K562 (cell line): ENCODE measurements around the gene RNASEH2A. TPM values are rescaled to one million over a fixed set of nuclear protein-coding genes. Genes with fewer than 3 reads are reported as not detected.

Source experiments
- ATF4 ChIP-seq: fragments of 450-650 bp; formaldehyde crosslinking; IDR thresholded peaks from 2 replicates; pipeline ENCODE4 v1.4.0; 2022; ENCODE audit warnings: mild to moderate bottlenecking, moderate library complexity
- BRCA1 ChIP-seq, 2 experiments: fragments of 450-650 bp in 1 of 2; sonication (generic) in 1 of 2; formaldehyde crosslinking in 1 of 2; IDR thresholded peaks; 2 replicates each; pipeline versions ENCODE4 v1.5.0 to v1.6.1; 2017 to 2020; ENCODE audit warnings: mild to moderate bottlenecking in 1 of 2, missing genetic modification reagents in 1 of 2
- CBX1 ChIP-seq: sonication (generic); IDR thresholded peaks from 2 replicates; pipeline ENCODE4 v1.6.1; 2016; ENCODE audit warnings: antibody characterized with exemption, low read depth, mild to moderate bottlenecking
- CBX3 ChIP-seq, 2 experiments: IDR thresholded peaks; 1 replicate in 1 of 2; 2 replicates in 1 of 2; pipeline ENCODE4 v1.6.1; 2012; ENCODE audit warnings: inconsistent platforms in 2 of 2, low read length in 2 of 2, borderline replicate concordance in 1 of 2, control low read depth in 1 of 2
- EP300 ChIP-seq: IDR thresholded peaks from 2 replicates; pipeline ENCODE4 v1.6.1; 2012; ENCODE audit warnings: low read length, improper control_type of control experiment
- GATAD2A ChIP-seq: fragments of 450-650 bp; IDR thresholded peaks from 2 replicates; pipeline ENCODE4 v1.6.1; 2017
- HCFC1 ChIP-seq: IDR thresholded peaks from 2 replicates; pipeline ENCODE4 v1.6.1; 2012; ENCODE audit warnings: low read depth, low read length, improper control_type of control experiment
- HNRNPK ChIP-seq: fragments of 200-400 bp; formaldehyde crosslinking; IDR thresholded peaks from one replicate; pipeline ENCODE4 v1.6.1; 2018; ENCODE audit warnings: mild to moderate bottlenecking, low read depth, low read length; ENCODE audit not compliant: poor library complexity, severe bottlenecking
- IRF9 ChIP-seq: fragments of 450-650 bp; IDR thresholded peaks from 2 replicates; pipeline ENCODE4 v1.6.1; 2016; ENCODE audit warnings: missing biosample characterization, missing genetic modification characterization
- KLF16 ChIP-seq: IDR thresholded peaks from 2 replicates; pipeline ENCODE4 v1.6.1; 2016; ENCODE audit warnings: antibody characterized with exemption
- POLR2B ChIP-seq: fragments of 450-650 bp; IDR thresholded peaks from 2 replicates; pipeline ENCODE4 v1.6.1; 2018; ENCODE audit warnings: low read depth; ENCODE audit not compliant: partially characterized antibody
- SIN3A ChIP-seq, 2 experiments: fragments of 150-350 bp in 1 of 2; IDR thresholded peaks; 2 replicates each; pipeline ENCODE4 v1.6.1; 2011 to 2016; ENCODE audit warnings: borderline replicate concordance in 2 of 2, low read depth in 2 of 2, low read length in 2 of 2, mild to moderate bottlenecking in 2 of 2, moderate library complexity in 2 of 2; ENCODE audit not compliant: control insufficient read depth in 1 of 2
- SPI1 ChIP-seq: IDR thresholded peaks from 2 replicates; pipeline ENCODE4 v1.6.1; 2011; ENCODE audit warnings: low read depth, low read length, control low read depth, borderline replicate concordance
- TAF1 ChIP-seq: IDR thresholded peaks from 2 replicates; pipeline ENCODE4 v1.6.1; 2011; ENCODE audit warnings: mild to moderate bottlenecking, low read length, moderate library complexity; ENCODE audit not compliant: insufficient read depth, control insufficient read depth, severe bottlenecking; ENCODE audit errors: extremely low read depth
- ZFP1 ChIP-seq: fragments of 450-650 bp; formaldehyde crosslinking; IDR thresholded peaks from 2 replicates; pipeline ENCODE4 v1.4.0; 2020; ENCODE audit warnings: mild to moderate bottlenecking, mixed read lengths
- ZFP91 ChIP-seq: sonication (generic); formaldehyde crosslinking; IDR thresholded peaks from 2 replicates; pipeline ENCODE4 v1.8.0; 2022; ENCODE audit warnings: mild to moderate bottlenecking, missing genetic modification reagents
- ZKSCAN3 ChIP-seq: fragments of 250-450 bp; sonication (Bioruptor Pico); IDR thresholded peaks from 2 replicates; pipeline ENCODE4 v1.4.0; 2020
- ZNF12 ChIP-seq: sonication (generic); formaldehyde crosslinking; IDR thresholded peaks from 2 replicates; pipeline ENCODE4 v1.4.0; 2020; ENCODE audit warnings: mild to moderate bottlenecking, missing genetic modification reagents
- ZNF239 ChIP-seq: fragments of 250-450 bp; sonication (Bioruptor Pico); IDR thresholded peaks from 2 replicates; pipeline ENCODE4 v1.4.0; 2020; ENCODE audit warnings: mild to moderate bottlenecking
- polyA plus RNA-seq, 8 experiments: library from polyadenylated mRNA; depleted of rRNA in 4 of 8; stranded (reverse) in 5 of 8; unstranded in 3 of 8; fragments of >200 nt; fragmentation: Nextera tagmentation in 2 of 8; fragmentation: Illumina TruSeq in 1 of 8; extraction: Ambion mirVana in 2 of 8; extraction: Trizol in 1 of 8; gene quantifications; 2 replicates each; pipeline versions ENCODE4 v1.2.1 to v1.2.3, GENCODE V29; 2011 to 2014; ENCODE audit warnings: inconsistent platforms in 1 of 8, missing spikeins in 1 of 8
- total RNA-seq, 7 experiments: library from RNA; depleted of rRNA in 6 of 7; stranded (reverse); fragments of >200 nt in 6 of 7; fragmentation: Illumina TruSeq in 2 of 7; extraction: Trizol in 2 of 7; gene quantifications; 2 replicates each; pipeline versions ENCODE4 v1.2.1 to v1.2.3, GENCODE V29; 2011 to 2021; ENCODE audit warnings: low replicate concordance in 1 of 7
- TF ChIP-seq, protein P1 (sequence below): sonication (generic); formaldehyde crosslinking; IDR thresholded peaks from 2 replicates; pipeline ENCODE4 v1.8.0; 2023; ENCODE audit warnings: mild to moderate bottlenecking, missing genetic modification reagents

The RNASEH2A gene
- total and polyA plus RNA-seq, 9 of the 15 experiments (the other 6 are each of a cell fraction or from before 2014, with no cell fraction given), result 22.3 to 78.0 (median 61.7) TPM

DNA sequence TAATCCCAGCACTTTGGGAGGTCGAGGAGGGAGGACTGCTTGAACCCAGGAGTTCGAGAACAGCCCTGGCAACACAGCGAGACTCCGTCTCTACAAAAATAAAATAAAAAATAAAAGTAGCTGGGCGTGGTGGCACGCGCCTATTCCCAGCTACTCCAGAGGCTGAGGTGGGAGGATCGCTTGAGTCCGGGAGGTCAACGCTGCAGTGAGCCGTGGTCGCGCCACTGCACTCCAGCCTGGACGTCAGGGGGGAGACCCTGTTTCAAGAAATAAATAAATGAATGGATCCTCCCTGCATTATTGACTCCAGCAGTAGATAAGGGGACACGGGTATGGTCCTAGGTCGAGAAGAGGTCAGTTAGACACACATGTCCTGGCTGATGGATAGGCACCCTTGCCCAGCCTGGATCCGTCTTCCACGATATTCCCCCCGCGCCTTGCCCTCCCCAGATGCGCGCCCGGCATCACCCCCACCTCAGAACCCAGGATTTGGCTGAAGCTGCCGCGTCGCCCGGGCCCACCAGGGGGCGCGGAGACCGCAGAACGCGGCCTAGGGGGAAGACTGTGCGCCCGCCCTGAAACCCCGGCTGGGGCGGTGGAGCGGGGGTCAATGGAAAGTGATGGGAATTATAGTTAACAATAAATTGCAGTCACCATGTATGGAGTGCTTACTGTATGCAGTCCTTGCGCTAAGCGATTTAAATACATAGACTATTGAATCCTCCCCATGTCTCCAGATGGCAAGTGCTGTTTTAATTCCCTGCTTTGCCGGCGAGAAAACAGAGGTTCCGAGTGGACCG, 29.0 kb upstream of the RNASEH2A start (continued):
- no peak for TF ChIP-seq ZFP91
- no peak for TF ChIP-seq CBX1
- no peak for TF ChIP-seq SPI1
- TF ChIP-seq, protein P1, sequence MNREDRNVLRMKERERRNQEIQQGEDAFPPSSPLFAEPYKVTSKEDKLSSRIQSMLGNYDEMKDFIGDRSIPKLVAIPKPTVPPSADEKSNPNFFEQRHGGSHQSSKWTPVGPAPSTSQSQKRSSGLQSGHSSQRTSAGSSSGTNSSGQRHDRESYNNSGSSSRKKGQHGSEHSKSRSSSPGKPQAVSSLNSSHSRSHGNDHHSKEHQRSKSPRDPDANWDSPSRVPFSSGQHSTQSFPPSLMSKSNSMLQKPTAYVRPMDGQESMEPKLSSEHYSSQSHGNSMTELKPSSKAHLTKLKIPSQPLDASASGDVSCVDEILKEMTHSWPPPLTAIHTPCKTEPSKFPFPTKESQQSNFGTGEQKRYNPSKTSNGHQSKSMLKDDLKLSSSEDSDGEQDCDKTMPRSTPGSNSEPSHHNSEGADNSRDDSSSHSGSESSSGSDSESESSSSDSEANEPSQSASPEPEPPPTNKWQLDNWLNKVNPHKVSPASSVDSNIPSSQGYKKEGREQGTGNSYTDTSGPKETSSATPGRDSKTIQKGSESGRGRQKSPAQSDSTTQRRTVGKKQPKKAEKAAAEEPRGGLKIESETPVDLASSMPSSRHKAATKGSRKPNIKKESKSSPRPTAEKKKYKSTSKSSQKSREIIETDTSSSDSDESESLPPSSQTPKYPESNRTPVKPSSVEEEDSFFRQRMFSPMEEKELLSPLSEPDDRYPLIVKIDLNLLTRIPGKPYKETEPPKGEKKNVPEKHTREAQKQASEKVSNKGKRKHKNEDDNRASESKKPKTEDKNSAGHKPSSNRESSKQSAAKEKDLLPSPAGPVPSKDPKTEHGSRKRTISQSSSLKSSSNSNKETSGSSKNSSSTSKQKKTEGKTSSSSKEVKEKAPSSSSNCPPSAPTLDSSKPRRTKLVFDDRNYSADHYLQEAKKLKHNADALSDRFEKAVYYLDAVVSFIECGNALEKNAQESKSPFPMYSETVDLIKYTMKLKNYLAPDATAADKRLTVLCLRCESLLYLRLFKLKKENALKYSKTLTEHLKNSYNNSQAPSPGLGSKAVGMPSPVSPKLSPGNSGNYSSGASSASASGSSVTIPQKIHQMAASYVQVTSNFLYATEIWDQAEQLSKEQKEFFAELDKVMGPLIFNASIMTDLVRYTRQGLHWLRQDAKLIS (CRISPR knock-in tag), result no peak
- 0 out of 3 replicates have a peak, but pooled peaks of 1 of the 2 experiments have one; percentile 43 for TF ChIP-seq CBX3 (IDR thresholded peaks at IDR 0.05; ENCODE audit: borderline replicate concordance in 1 of 2, low read length in 2 of 2)
- TF ChIP-seq EP300, result peak; percentile 15; the same call in 1 of the 2 replicates
- TF ChIP-seq ZNF239 (CRISPR knock-in tag), result no peak
- TF ChIP-seq HNRNPK, result no peak
- TF ChIP-seq SIN3A (IDR thresholded peaks at IDR 0.05; ENCODE audit: borderline replicate concordance in 2 of 2, control insufficient read depth in 1 of 2, low read depth in 2 of 2, low read length in 2 of 2), result no peak
- no peak for TF ChIP-seq ATF4 (CRISPR knock-in tag)
- TF ChIP-seq KLF16, result no peak
- no peak for TF ChIP-seq TAF1
- no peak for TF ChIP-seq ZFP1 (CRISPR knock-in tag)
- no peak for TF ChIP-seq IRF9 (tag)
- TF ChIP-seq HCFC1, result peak; percentile 22; the same call in 1 of the 2 replicates
- no peak for TF ChIP-seq BRCA1 (IDR thresholded peaks at IDR 0.05)
- no peak for TF ChIP-seq BRCA1 (CRISPR knock-in tag; IDR thresholded peaks at IDR 0.05)
- TF ChIP-seq ZKSCAN3 (CRISPR knock-in tag), result no peak
- TF ChIP-seq ZNF12 (CRISPR knock-in tag), result no peak
- TF ChIP-seq GATAD2A, result peak; percentile 67; the same call in 1 of the 2 replicates
- TF ChIP-seq POLR2B, result no peak
